Lung (tissue), 12 donors: ENCODE data around the gene TMEM40. TPM values are rescaled to one million over a fixed set of nuclear protein-coding genes. Genes with fewer than 3 reads are reported as not detected.

ENCODE experiments used
- ATAC-seq: fragments of 200-7000 bp; cut with Tn5 transposase; one replicate; pipeline ENCODE4 v1.9.1; 2020; ENCODE audit warnings: moderate number of reproducible peaks; ENCODE audit not compliant: insufficient read depth, low FRiP score
- DNase-seq, 3 donors: peaks; one replicate each; pipeline ENCODE4 v3.0.0-alpha.2; 2013 to 2017
- H3K27ac ChIP-seq, 2 donors: one replicate each; pipeline ENCODE4 v1.5.1; 2013; ENCODE audit warnings: mild to moderate bottlenecking in 2 of 2, moderate library complexity in 2 of 2, control low read depth in 1 of 2, inconsistent platforms in 1 of 2, low read depth in 1 of 2, low read length in 1 of 2
- H3K27me3 ChIP-seq, 3 donors: one replicate each; pipeline ENCODE4 v1.5.1; 2013; ENCODE audit warnings: low read length in 2 of 3; ENCODE audit not compliant: control insufficient read depth in 3 of 3, insufficient read depth in 3 of 3
- H3K36me3 ChIP-seq, 4 donors: one replicate each; pipeline ENCODE4 v1.5.1; 2013; ENCODE audit warnings: low read length in 4 of 4, mild to moderate bottlenecking in 1 of 4, moderate library complexity in 1 of 4; ENCODE audit not compliant: control insufficient read depth in 4 of 4, insufficient read depth in 4 of 4
- H3K4me1 ChIP-seq, 5 donors: one replicate each; pipeline ENCODE4 v1.5.1; 2013; ENCODE audit warnings: low read length in 5 of 5, mild to moderate bottlenecking in 2 of 5, moderate library complexity in 1 of 5; ENCODE audit not compliant: control insufficient read depth in 5 of 5, insufficient read depth in 5 of 5
- H3K4me3 ChIP-seq: one replicate; pipeline ENCODE4 v1.5.1; 2013; ENCODE audit warnings: mild to moderate bottlenecking, control low read depth, moderate library complexity
- H3K9ac ChIP-seq, 2 donors: one replicate each; pipeline ENCODE4 v1.5.1; 2013; ENCODE audit warnings: low read length in 2 of 2, control low read depth in 1 of 2; ENCODE audit not compliant: insufficient read depth in 1 of 2
- H3K9me3 ChIP-seq, 4 donors: one replicate each; pipeline ENCODE4 v1.5.1; 2013; ENCODE audit warnings: low read length in 3 of 4, mild to moderate bottlenecking in 1 of 4, moderate library complexity in 1 of 4; ENCODE audit not compliant: control insufficient read depth in 4 of 4, insufficient read depth in 3 of 4
- WGBS, 2 donors: extraction: QIAGEN DNeasy Blood & Tissue Kit; methylation state at CpG; one replicate each; pipeline ENCODE4 v1.1.7; 2013; 5-methylcytosine and 5-hydroxymethylcytosine counted together
- polyA plus RNA-seq, 2 donors: library from polyadenylated mRNA; stranded (reverse); fragments of 200-250 nt; gene quantifications; one replicate each; pipeline ENCODE4 v1.2.1, GENCODE V29; 2013
- total RNA-seq, 2 donors: library from RNA; depleted of rRNA in 1 of 2; stranded (reverse); fragments of >200 nt in 1 of 2; gene quantifications; one replicate each; pipeline ENCODE4 v1.2.1, GENCODE V29; 2014 to 2021
- TF ChIP-seq, protein P1 (sequence below): IDR thresholded peaks from 2 replicates; pipeline ENCODE4 v1.5.1; 2012; ENCODE audit warnings: mild to moderate bottlenecking; ENCODE audit errors: control extremely low read depth, extremely low read depth
- donor health status: control.
- donor health status: control.
- donor health status: Bipolar disorder and iron deficiency.
- donor health status: healthy.
- donor health status: DM: yes; HTN: yes; CAD: no.

TMEM40 gene
- total and polyA plus RNA-seq, 4 donors, result 2.0 to 6.0 (median 4.0) TPM

DNA sequence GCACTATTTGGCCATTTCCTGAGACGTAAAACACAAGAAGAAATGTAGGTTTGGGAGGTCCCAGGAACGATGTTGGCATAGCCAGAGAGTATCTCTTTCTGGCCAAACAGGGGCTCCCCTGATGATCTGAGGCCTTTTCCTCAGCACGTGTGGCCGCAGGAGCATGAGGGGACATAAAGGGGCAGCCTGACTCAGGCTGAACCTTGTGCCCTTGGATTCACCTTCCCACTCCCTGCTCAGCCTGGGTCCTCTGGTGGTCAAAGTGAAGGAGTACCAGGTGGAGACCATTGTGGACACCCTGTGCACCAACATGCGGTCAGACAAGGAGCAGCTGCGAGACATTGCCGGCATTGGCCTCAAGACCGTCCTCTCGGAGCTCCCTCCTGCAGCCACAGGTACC is 48.0 kb upstream of the TMEM40 start:
- no peak for DNase-seq
- Histone ChIP-seq H3K4me3 (no peak overlapping the region), H3K4me1 (peaks cover 0 to 21% (median 0%) of the 10 kb centered on the region in 5 donors), H3K9me3 (no peaks in the 10 kb centered on the region), H3K27me3 (no peaks in the 10 kb centered on the region), H3K9ac (no peak overlapping the region), H3K36me3 (peaks cover 2 to 9% (median 2%) of the 10 kb centered on the region in 4 donors), H3K27ac (peak overlapping the region; percentile 5 to 28)
- ATAC-seq, result no peak
- TF ChIP-seq, protein P1, sequence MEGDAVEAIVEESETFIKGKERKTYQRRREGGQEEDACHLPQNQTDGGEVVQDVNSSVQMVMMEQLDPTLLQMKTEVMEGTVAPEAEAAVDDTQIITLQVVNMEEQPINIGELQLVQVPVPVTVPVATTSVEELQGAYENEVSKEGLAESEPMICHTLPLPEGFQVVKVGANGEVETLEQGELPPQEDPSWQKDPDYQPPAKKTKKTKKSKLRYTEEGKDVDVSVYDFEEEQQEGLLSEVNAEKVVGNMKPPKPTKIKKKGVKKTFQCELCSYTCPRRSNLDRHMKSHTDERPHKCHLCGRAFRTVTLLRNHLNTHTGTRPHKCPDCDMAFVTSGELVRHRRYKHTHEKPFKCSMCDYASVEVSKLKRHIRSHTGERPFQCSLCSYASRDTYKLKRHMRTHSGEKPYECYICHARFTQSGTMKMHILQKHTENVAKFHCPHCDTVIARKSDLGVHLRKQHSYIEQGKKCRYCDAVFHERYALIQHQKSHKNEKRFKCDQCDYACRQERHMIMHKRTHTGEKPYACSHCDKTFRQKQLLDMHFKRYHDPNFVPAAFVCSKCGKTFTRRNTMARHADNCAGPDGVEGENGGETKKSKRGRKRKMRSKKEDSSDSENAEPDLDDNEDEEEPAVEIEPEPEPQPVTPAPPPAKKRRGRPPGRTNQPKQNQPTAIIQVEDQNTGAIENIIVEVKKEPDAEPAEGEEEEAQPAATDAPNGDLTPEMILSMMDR, result no peak
- 95 to 96% methylated on average over 9 of the region's 9 CpGs for WGBS, 2 donors

DNA sequence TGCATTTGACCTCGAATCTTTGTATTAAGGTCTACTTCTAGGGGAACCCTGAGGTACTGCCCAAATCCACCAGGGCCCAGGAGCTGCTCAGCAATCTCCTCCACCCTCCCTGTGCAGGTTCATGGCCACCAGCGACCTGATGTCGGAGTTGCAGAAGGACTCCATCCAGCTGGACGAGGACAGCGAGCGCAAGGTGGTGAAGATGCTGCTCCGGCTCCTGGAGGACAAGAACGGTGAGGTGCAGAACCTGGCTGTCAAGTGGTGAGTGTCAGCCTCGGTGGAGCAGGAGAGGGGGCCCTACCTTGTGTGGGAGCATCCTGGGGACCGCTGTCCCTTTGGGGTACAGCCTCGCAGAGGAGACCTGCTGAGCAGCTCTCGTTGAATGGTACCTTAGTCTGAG is 44.3 kb upstream of the TMEM40 start:
- Histone ChIP-seq H3K36me3 (peaks cover 2 to 9% (median 2%) of the 10 kb centered on the region in 4 donors), H3K4me1 (peaks cover 0 to 5% (median 0%) of the 10 kb centered on the region in 5 donors), H3K9ac (no peak overlapping the region), H3K27me3 (no peaks in the 10 kb centered on the region), H3K9me3 (no peaks in the 10 kb centered on the region), H3K4me3 (no peak overlapping the region), H3K27ac (no peak overlapping the region)
- DNase-seq (no peak), ATAC-seq (no peak)
- WGBS, 2 donors, result 97 to 98% methylated on average over 12 of the region's 12 CpGs
- TF ChIP-seq, protein P1, result no peak

DNA sequence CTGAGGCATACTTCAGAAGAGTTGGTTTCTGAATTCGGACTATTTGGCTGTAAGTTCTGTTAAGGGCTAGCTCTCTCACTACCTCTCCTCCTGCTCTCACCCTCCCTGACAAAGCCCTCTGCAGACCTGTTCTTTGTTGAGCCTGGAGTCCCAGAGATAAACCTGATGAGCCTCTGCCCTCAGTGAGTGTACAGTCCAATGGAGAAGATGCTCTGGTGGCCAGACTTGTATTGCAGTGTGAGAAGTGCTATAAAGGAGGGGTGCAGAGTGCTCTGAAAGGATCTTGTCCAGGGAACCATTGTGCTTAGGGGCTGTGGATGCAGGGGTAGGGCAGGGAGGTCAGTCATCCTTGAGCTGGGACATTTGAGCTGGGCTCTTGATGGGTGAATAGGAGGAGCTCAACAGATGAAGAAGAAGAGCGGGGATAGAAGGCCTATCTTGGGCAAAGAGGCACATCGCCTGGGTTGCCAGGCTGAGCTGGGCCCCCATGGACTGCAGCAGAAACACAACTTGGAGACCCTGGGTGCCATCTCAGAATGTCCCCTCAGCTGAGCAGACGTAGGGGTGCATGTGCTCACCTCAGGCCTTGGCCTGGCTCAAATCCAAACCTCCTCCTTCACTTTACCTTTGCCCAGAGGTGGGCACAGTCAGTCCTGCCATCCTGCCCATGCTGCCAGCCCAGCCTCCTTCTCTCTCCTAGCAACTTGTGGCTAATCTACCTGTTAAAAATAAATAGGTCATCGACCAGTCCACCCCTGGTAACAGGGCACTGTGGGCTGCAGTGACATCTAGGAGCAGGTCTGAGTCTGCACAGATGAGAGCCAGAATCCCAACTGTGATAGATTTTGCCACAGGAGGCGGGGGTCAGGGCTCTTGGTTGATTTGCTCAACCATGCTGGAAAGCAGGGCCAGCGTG is 40.7 kb upstream of the TMEM40 start:
- Histone ChIP-seq H3K27me3 (no peaks in the 10 kb centered on the region), H3K9ac (no peak overlapping the region), H3K27ac (no peak overlapping the region), H3K9me3 (no peaks in the 10 kb centered on the region), H3K4me1 (peaks cover 0 to 4% (median 0%) of the 10 kb centered on the region in 5 donors), H3K4me3 (no peak overlapping the region), H3K36me3 (peaks cover 2 to 7% (median 2%) of the 10 kb centered on the region in 4 donors)
- WGBS, 2 donors, result 89 to 91% methylated on average over 7 of the region's 7 CpGs
- ATAC-seq, result no peak
- TF ChIP-seq, protein P1, result no peak
- no peak for DNase-seq
